AG09309 (cell line): ENCODE results near the gene GPRIN1.
"Not testable (repeated sequence)": the region's sequence is repeated elsewhere in the genome, so short reads cannot be mapped to it uniquely, and the experiment has no call there.

Experiments
- DNase-seq: peaks from one replicate; pipeline ENCODE4 v3.0.0-alpha.2; 2010; ENCODE audit warnings: low read depth
- H3K4me3 ChIP-seq: 2 replicates; pipeline ENCODE4 v1.5.1; 2011; ENCODE audit warnings: mild to moderate bottlenecking, low read depth, low read length, moderate library complexity; ENCODE audit not compliant: control insufficient read depth
- CTCF ChIP-seq: IDR thresholded peaks from 2 replicates; pipeline ENCODE4 v1.5.1; 2011; ENCODE audit warnings: mild to moderate bottlenecking, low read depth, low read length, inconsistent platforms; ENCODE audit not compliant: insufficient read depth, control insufficient read depth; ENCODE audit errors: missing control alignments

Gene GPRIN1

GRCh38 chr5:176592573-176592972 lies 17.4 kb downstream of the GPRIN1 start:
- TF ChIP-seq CTCF: no peak
- no peak overlapping the region for H3K4me3 ChIP-seq
- no peak for DNase-seq

GRCh38 chr5:176591667-176592066 lies 18.3 kb downstream of the GPRIN1 start:
- not testable (repeated sequence) for H3K4me3 ChIP-seq, DNase-seq

- no peak for DNase-seq
- no peak for TF ChIP-seq CTCF
- H3K4me3 ChIP-seq: no peak overlapping the region
These were observed 19.8 kb downstream of the GPRIN1 start for GRCh38 chr5:176590035-176590717.

- no peak overlapping the region for H3K4me3 ChIP-seq
- no peak for DNase-seq
- no peak for TF ChIP-seq CTCF
These were observed 20.8 kb downstream of the GPRIN1 start for GRCh38 chr5:176589039-176589769.

GRCh38 chr5:176588297-176588696 lies 21.7 kb downstream of the GPRIN1 start:
- no peak for TF ChIP-seq CTCF
- H3K4me3 ChIP-seq: no peak overlapping the region
- DNase-seq: no peak

GRCh38 chr5:176587398-176587797 lies 22.6 kb downstream of the GPRIN1 start:
- no peak overlapping the region for H3K4me3 ChIP-seq
- no peak for TF ChIP-seq CTCF
- no peak for DNase-seq

GRCh38 chr5:176583076-176583475 lies 26.9 kb downstream of the GPRIN1 start:
- DNase-seq: no peak
- H3K4me3 ChIP-seq: no peak overlapping the region
- TF ChIP-seq CTCF: no peak
